Calu3 (cell line): ENCODE results near the gene POLD2. TPM values are rescaled to one million over a fixed set of nuclear protein-coding genes. Genes with fewer than 3 reads are reported as not detected.

Source experiments
- BruUV-seq: library from RNA; stranded (reverse); fragments of 400-500 nt; replicated peaks from 2 replicates; lab custom pipeline; 2021; lab: Mats Ljungman, UMichigan
- CTCF ChIA-PET: fragments of 300-600 bp; sonication (Branson Sonifier 250); formaldehyde crosslinking; loops from one replicate; lab custom pipeline; 2022; ENCODE audit warnings: antibody characterized with exemption; lab: Charles Lee
- DNase-seq: peaks from one replicate; pipeline ENCODE4 v3.0.0; 2022
- H3K27ac Mint-ChIP-seq: one replicate; pipeline ENCODE4 v1.8.0; 2022; ENCODE audit warnings: mixed read lengths; ENCODE audit not compliant: unreplicated experiment
- H3K27me3 Mint-ChIP-seq: one replicate; pipeline ENCODE4 v1.8.0; 2022; ENCODE audit warnings: mixed read lengths; ENCODE audit not compliant: unreplicated experiment
- H3K36me3 Mint-ChIP-seq: one replicate; pipeline ENCODE4 v1.8.0; 2022; ENCODE audit warnings: mild to moderate bottlenecking, moderate library complexity, mixed read lengths; ENCODE audit not compliant: insufficient read depth, unreplicated experiment
- H3K4me1 Mint-ChIP-seq: one replicate; pipeline ENCODE4 v1.8.0; 2022; ENCODE audit warnings: mild to moderate bottlenecking, low read depth, mixed read lengths; ENCODE audit not compliant: unreplicated experiment
- H3K4me3 Mint-ChIP-seq: one replicate; pipeline ENCODE4 v1.8.0; 2022; ENCODE audit warnings: mild to moderate bottlenecking, low read depth, moderate library complexity, mixed read lengths; ENCODE audit not compliant: unreplicated experiment
- H3K9me3 Mint-ChIP-seq: one replicate; pipeline ENCODE4 v1.8.0; 2022; ENCODE audit warnings: low read depth, mixed read lengths; ENCODE audit not compliant: unreplicated experiment
- intact Hi-C: fragments of 100-400 bp; cut with micrococcal nuclease; formaldehyde crosslinking; loops from one replicate; pipeline ENCODE4 v1.10.0; 2022; ENCODE audit not compliant: unreplicated experiment
- total RNA-seq: library from RNA; stranded (reverse); gene quantifications from 2 replicates; pipeline ENCODE4 v1.2.3, GENCODE V29; 2022
- TF ChIP-seq, protein P1 (sequence below): fragments of 200-600 bp; IDR thresholded peaks from one replicate; pipeline ENCODE4 v1.8.0; 2022; ENCODE audit warnings: antibody characterized with exemption; ENCODE audit not compliant: unreplicated experiment

The POLD2 gene
- total RNA-seq, 1 experiment from 2014 or later = 237 TPM

DNA sequence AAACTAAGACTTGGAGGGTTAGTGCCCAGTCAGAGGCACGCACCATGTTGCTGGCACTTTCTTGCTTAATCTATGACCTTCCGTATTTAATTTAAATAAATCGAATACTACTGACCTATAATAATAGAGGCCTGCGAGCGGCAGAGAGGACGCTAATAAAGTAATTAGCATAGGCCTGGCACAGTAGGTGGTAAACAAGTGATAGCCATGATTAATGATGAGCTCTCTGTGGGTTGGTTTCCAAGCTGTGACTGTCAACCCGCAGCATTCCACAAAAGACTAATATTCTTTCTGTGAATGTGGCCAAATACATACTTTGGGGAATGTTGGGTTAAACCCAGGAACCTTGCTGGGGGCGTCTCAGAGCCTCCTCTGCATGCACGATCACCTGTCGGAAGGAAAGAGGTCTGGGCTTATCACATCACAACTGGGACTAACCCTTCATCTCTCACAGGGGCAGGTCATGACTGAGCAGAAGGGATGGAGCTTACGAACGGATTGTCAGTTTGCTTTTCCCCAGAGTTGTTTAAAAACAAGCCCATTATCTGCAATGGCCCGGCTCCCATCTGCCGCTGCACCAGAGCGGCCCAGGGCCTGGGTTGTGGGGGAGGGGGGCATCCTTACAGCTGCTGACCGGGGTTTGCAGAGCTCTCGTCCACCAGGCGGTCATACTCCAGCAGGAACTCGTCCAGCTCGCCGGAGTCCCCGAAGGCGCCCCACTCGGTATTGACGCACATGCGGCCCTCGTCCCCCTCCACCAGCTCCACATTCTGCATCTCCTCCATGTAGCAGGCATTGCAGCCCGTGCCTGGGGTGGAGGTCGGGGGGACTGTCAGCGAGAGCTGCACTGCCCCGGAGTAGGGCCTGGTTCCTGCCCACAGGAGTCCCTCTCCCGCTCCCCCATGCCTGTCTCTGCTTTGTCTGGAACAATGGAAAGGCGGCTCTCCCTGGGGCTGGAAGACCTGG lies 24.0 kb upstream of the POLD2 start:
- Mint-ChIP-seq H3K36me3 (no peaks in the 10 kb centered on the region), H3K27me3 (peaks cover 51% of the 10 kb centered on the region), H3K4me1 (no peaks in the 10 kb centered on the region), H3K9me3 (no peaks in the 10 kb centered on the region), H3K4me3 (no peak overlapping the region), H3K27ac (no peak overlapping the region)
- CTCF ChIA-PET = interaction anchor here (0.5 kb wide), 1 partner anchor 684 kb away, joined by 4 read pairs; no protein-coding TSS in a partner anchor
- no peak for DNase-seq
- intact Hi-C loops = no loop called here
- TF ChIP-seq, protein P1, sequence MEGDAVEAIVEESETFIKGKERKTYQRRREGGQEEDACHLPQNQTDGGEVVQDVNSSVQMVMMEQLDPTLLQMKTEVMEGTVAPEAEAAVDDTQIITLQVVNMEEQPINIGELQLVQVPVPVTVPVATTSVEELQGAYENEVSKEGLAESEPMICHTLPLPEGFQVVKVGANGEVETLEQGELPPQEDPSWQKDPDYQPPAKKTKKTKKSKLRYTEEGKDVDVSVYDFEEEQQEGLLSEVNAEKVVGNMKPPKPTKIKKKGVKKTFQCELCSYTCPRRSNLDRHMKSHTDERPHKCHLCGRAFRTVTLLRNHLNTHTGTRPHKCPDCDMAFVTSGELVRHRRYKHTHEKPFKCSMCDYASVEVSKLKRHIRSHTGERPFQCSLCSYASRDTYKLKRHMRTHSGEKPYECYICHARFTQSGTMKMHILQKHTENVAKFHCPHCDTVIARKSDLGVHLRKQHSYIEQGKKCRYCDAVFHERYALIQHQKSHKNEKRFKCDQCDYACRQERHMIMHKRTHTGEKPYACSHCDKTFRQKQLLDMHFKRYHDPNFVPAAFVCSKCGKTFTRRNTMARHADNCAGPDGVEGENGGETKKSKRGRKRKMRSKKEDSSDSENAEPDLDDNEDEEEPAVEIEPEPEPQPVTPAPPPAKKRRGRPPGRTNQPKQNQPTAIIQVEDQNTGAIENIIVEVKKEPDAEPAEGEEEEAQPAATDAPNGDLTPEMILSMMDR = no peak
- no TSS peak for BruUV-seq

DNA sequence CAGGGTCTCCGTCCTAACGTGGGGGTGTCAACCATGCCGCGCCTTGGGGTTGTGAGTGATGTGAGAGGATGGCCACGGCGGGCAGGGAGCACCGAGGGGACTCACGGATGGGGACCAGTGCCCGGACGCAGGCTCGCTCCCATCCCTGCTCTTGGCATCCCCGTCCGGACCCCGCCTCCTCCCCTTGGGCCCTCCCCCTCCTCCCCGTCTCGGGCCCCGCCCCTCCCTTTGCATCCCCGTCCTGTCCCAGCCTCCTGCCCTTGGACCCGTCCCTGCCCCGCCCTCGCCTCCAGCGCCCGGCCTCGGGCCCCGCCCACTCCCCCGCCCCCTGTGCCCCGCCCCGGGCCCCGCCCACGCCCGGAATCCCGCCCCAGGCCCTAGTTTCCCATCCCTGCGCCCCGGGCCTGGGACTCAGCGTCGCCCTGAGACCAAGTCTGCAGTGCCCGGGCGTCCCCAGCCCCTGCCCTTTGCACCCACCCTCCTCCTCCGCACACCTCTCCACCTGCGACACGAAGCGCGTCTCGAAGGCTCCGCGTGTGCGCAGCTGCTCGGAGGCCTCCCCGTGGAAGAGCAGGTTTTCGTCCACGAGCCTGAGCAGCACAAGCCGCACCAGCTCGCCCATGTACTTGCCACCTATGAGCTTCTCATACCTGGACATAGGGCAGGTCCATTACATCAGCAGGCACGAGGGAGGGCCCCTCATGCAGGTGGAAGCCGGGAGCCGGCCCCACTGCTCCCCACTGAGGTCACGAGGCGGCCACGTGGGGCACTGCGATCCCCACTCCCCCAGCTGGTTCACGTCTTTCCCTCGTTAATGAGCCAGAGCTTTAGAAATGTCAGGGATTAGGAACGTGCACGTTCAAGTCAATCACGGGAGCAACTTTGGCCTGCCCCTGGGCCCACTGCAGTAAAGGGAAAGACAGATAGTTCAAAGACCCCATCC lies 22.9 kb upstream of the POLD2 start:
- H3K36me3 Mint-ChIP-seq = no peaks in the 10 kb centered on the region
- intact Hi-C loops = no loop called here
- CTCF ChIA-PET = no interaction called here
- H3K27me3 Mint-ChIP-seq = peaks cover 58% of the 10 kb centered on the region
- no peaks in the 10 kb centered on the region for H3K4me1 Mint-ChIP-seq
- H3K9me3 Mint-ChIP-seq = no peaks in the 10 kb centered on the region
- TF ChIP-seq, protein P1 = no peak
- no peak overlapping the region for H3K27ac Mint-ChIP-seq
- peak; percentile 39 for DNase-seq
- no peak overlapping the region for H3K4me3 Mint-ChIP-seq
- no TSS peak for BruUV-seq

DNA sequence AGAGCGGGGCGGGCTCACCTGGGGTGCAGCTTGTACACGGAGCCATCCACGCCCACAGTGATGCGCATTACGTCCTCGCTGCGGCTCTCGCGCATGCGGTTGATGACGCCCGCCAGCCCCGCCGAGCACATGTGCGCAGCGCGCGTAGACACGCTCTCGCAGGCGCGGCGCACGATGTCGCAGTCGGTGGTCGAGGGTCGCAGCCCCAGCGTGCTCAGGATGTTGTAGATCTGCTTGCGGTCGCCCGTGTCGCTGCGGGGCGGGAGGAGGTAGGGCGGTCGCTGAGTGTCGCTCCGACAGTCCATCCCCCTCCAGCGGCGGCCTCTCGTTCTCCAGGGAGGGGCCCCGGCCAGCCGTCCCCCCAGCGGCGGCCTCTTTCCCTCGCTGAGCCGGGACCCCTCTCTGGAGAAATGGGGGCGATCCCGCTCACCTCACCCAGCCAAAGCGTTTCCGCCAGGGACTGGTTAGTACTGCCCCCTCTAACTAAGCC lies 22.2 kb upstream of the POLD2 start:
- H3K4me3 Mint-ChIP-seq = no peak overlapping the region
- no peaks in the 10 kb centered on the region for H3K4me1 Mint-ChIP-seq
- H3K27me3 Mint-ChIP-seq = peaks cover 62% of the 10 kb centered on the region
- intact Hi-C loops = no loop called here
- DNase-seq = no peak
- BruUV-seq = no TSS peak
- CTCF ChIA-PET = no interaction called here
- TF ChIP-seq, protein P1 = no peak
- H3K9me3 Mint-ChIP-seq = no peaks in the 10 kb centered on the region
- no peaks in the 10 kb centered on the region for H3K36me3 Mint-ChIP-seq
- H3K27ac Mint-ChIP-seq = no peak overlapping the region

DNA sequence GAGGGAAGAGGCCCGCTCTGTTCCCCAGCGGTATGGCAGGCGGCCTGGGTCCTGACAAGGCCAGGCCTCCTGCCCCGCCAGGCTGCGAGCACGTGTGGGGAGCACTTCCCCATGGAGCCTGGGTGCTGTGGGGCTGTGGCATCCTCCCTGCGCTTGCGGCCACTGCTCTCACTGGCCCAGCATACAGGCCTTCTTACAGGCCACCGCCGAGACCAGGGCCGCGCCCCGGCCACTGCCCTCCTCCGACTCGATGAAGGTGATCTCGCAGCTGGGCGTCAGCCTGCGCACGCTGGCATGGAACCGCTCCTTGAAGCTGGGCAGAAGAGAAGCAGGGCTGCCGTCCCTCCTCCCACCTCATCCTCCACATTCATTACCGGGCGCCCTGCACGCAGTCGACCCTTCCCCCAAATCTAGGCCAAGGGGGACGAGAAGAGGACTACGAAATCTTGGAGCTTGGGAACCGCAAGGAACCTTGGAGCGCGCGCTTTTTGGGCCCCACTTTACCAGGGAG lies 21.7 kb upstream of the POLD2 start:
- CTCF ChIA-PET = no interaction called here
- no peaks in the 10 kb centered on the region for H3K4me1 Mint-ChIP-seq
- H3K9me3 Mint-ChIP-seq = no peaks in the 10 kb centered on the region
- H3K36me3 Mint-ChIP-seq = no peaks in the 10 kb centered on the region
- intact Hi-C loops = no loop called here
- TF ChIP-seq, protein P1 = no peak
- BruUV-seq = no TSS peak
- no peak overlapping the region for H3K4me3 Mint-ChIP-seq
- DNase-seq = no peak
- H3K27me3 Mint-ChIP-seq = peaks cover 67% of the 10 kb centered on the region
- H3K27ac Mint-ChIP-seq = no peak overlapping the region
